Effector memory CD8-positive, alpha-beta T cell (primary cell): Measurements from ENCODE around the gene RNF40.

ENCODE experiments used
- ATAC-seq: fragments of 150-1000 bp; cut with Tn5 transposase; replicated peaks from 2 replicates; pipeline ENCODE4 v1.10.0; 2021; ENCODE audit warnings: mild to moderate bottlenecking, moderate library complexity
- DNase-seq, 3 experiments: peaks; one replicate each; pipeline ENCODE4 v3.0.0; 2021
- H3K27ac Mint-ChIP-seq, 2 donors: one replicate each; pipeline ENCODE4 v1.8.0; 2022; ENCODE audit warnings: mild to moderate bottlenecking in 2 of 2, mixed read lengths in 2 of 2, moderate library complexity in 2 of 2
- H3K27me3 Mint-ChIP-seq, 2 donors: one replicate each; pipeline ENCODE4 v1.8.0; 2022; ENCODE audit warnings: mixed read lengths in 2 of 2
- H3K36me3 Mint-ChIP-seq: one replicate; pipeline ENCODE4 v1.8.0; 2022; ENCODE audit warnings: mild to moderate bottlenecking, moderate library complexity, mixed read lengths; ENCODE audit not compliant: insufficient read depth
- H3K4me1 Mint-ChIP-seq, 2 donors: one replicate each; pipeline ENCODE4 v1.8.0; 2022; ENCODE audit warnings: low read depth in 2 of 2, mixed read lengths in 2 of 2
- H3K4me3 Mint-ChIP-seq, 2 donors: one replicate each; pipeline ENCODE4 v1.8.0; 2022; ENCODE audit warnings: mild to moderate bottlenecking in 2 of 2, mixed read lengths in 2 of 2, moderate library complexity in 2 of 2
- H3K9me3 Mint-ChIP-seq, 2 donors: one replicate each; pipeline ENCODE4 v1.8.0; 2022; ENCODE audit warnings: mixed read lengths in 2 of 2

RNF40 gene

DNA sequence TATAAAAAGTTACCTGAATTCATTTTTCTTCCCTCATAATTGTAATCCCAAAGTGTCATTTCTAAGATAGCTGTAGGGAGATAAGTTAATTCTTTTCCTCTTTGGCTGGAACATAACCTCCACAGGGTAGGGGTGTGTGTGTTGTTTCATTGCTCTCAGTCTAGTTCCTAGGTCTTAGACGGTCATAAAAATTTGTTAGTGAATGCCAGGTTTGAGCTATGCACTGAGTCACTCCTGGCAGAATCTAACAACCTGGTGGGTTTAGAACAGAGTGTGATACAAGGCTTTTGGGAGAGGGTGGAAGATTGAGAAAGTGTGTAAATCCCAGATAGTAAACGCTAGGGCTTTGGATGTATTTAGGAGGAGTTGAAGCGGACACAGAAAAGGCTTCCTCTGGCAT lies 14.8 kb upstream of the RNF40 start:
- peaks cover 24 to 34% of the 10 kb centered on the region in 2 donors for H3K4me1 Mint-ChIP-seq
- H3K36me3 Mint-ChIP-seq = peaks cover 34% of the 10 kb centered on the region
- peak overlapping the region; percentile 93 to 95 for H3K4me3 Mint-ChIP-seq
- no peak for DNase-seq
- H3K27me3 Mint-ChIP-seq = no peaks in the 10 kb centered on the region
- no peak for ATAC-seq
- H3K27ac Mint-ChIP-seq = peak overlapping the region; percentile 53 to 72
- no peaks in the 10 kb centered on the region for H3K9me3 Mint-ChIP-seq

GRCh38 chr16:30747799-30748633 lies 14.1 kb upstream of the RNF40 start, which contains the start of gene PHKG2:
TSS of gene PHKG2 (plus strand) at chr16:30748425. CDS start at chr16:30748821, 396 bp downstream.
- no peaks in the 10 kb centered on the region for H3K9me3 Mint-ChIP-seq
- peak; percentile 94 for ATAC-seq
- H3K27me3 Mint-ChIP-seq = no peaks in the 10 kb centered on the region
- peaks cover 34% of the 10 kb centered on the region for H3K36me3 Mint-ChIP-seq
- peak within 1 kb of the TSS; percentile 53 to 72 for H3K27ac Mint-ChIP-seq
- DNase-seq = peak; percentile 91 to 94 (median 93)
- H3K4me3 Mint-ChIP-seq = peak within 1 kb of the TSS; percentile 93 to 95
- peaks cover 24 to 34% of the 10 kb centered on the region in 2 donors for H3K4me1 Mint-ChIP-seq

DNA sequence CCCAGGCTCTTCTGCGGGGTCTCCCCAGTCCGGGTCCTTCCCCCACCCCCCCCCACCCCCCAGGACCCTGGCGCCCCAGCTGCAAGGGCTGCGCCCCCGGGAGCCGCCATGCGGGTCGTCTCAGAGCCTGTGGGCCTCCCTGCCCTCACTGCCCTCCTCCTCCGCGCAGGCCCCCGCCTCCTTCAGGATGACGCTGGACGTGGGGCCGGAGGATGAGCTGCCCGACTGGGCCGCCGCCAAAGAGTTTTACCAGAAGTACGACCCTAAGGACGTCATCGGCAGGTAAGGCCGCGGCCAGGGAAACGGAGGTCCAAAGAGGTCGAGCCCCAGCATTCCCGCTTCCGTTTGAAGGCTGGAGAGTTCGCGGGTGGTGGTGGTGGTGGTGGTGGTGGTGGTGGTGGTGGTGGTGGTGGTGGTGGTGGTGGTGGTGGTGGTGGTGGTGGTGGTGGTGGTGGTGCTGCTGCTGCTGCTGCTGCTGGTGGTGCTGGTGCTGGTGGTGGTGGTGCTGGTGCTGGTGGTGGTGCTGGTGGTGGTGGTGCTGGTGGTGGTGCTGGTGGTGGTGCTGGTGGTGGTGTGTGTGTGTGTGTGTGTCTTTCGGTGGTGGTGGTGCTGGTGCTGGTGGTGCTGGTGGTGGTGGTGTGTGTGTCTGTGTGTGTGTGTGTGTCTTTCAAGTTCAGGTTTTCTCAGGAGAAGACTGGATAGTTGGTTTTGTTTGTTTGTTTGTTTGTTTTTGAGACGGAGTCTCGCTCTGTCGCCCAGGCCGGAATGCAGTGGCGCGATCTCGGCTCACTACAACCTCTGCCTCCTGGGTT lies 13.3 kb upstream of the RNF40 start:
- H3K4me1 Mint-ChIP-seq = peaks cover 24 to 34% of the 10 kb centered on the region in 2 donors
- H3K27me3 Mint-ChIP-seq = no peaks in the 10 kb centered on the region
- DNase-seq = peak in 2 of 3 experiments; percentile 20 to 25
- H3K9me3 Mint-ChIP-seq = no peaks in the 10 kb centered on the region
- H3K4me3 Mint-ChIP-seq = peak overlapping the region; percentile 93 to 95
- H3K36me3 Mint-ChIP-seq = peaks cover 40% of the 10 kb centered on the region
- peak overlapping the region; percentile 53 to 72 for H3K27ac Mint-ChIP-seq
- ATAC-seq = peak; percentile 22

GRCh38 chr16:30750201-30750600 lies 11.9 kb upstream of the RNF40 start:
- DNase-seq = no peak
- Mint-ChIP-seq H3K27me3 (no peaks in the 10 kb centered on the region), H3K4me1 (peaks cover 21 to 34% of the 10 kb centered on the region in 2 donors), H3K36me3 (peaks cover 52% of the 10 kb centered on the region), H3K4me3 (peak overlapping the region; percentile 93 to 95), H3K9me3 (no peaks in the 10 kb centered on the region), H3K27ac (peak overlapping the region in 1 of 2 donors; percentile 72)
- ATAC-seq = no peak

- Mint-ChIP-seq H3K4me1 (peaks cover 21 to 34% of the 10 kb centered on the region in 2 donors), H3K4me3 (no peak overlapping the region), H3K27me3 (no peaks in the 10 kb centered on the region), H3K27ac (no peak overlapping the region), H3K36me3 (peaks cover 57% of the 10 kb centered on the region), H3K9me3 (no peaks in the 10 kb centered on the region)
- ATAC-seq (no peak), DNase-seq (no peak)
Observed at GRCh38 chr16:30750876-30751465, 11.2 kb upstream of the RNF40 start.

DNA sequence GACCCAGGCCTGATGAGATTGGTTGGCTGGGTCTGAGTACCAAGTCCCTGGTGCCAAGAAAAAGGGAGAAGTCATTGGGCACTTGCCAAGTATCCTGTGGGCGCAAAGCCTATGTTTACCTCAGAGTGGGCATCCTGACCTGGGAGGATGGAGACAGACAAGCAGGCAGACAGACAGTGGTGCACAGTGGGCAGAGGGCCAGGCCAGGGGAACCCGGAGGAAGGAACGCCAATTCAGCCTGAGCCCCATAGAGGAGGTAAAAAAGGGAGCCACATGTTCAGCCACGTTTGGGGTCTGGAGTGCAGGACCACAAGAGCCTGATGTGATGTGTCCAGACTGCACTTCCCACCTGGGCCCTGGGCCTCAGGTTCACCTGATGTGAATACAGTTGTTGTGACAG lies 8.5 kb upstream of the RNF40 start:
- Mint-ChIP-seq H3K4me1 (peaks cover 11 to 20% of the 10 kb centered on the region in 2 donors), H3K4me3 (no peak overlapping the region), H3K27me3 (no peaks in the 10 kb centered on the region), H3K27ac (no peak overlapping the region), H3K36me3 (peaks cover 59% of the 10 kb centered on the region), H3K9me3 (no peaks in the 10 kb centered on the region)
- DNase-seq = no peak
- no peak for ATAC-seq

DNA sequence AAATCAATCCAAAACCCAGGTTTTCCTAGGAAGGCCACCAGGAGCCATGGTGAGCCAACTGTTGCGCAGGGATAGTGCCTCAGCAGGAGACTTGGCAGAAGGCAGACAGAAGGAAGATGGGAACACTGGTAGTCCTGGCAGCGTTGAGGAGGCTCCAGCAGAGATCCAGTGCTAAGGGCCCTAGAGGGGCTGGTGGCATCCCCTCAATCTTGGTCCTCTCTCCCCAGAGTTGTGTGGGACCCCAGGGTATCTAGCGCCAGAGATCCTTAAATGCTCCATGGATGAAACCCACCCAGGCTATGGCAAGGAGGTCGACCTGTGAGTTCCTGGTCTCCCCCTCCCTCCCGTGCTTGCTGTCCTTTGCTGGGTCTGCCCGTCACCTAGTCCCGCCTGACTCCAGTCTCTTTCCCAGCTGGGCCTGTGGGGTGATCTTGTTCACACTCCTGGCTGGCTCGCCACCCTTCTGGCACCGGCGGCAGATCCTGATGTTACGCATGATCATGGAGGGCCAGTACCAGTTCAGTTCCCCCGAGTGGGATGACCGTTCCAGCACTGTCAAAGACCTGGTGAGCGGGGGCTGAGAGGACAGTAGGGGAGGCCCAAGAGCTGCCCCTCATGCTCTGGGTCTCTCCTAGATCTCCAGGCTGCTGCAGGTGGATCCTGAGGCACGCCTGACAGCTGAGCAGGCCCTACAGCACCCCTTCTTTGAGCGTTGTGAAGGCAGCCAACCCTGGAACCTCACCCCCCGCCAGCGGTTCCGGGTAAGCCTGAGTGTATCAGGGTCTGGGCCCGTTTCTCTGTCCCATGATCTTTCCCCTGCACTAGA lies 6.0 kb upstream of the RNF40 start:
- DNase-seq = no peak

GRCh38 chr16:30756781-30757100 lies 5.4 kb upstream of the RNF40 start:
- Mint-ChIP-seq H3K9me3 (no peaks in the 10 kb centered on the region), H3K4me1 (peaks cover 8 to 13% of the 10 kb centered on the region in 2 donors), H3K4me3 (no peak overlapping the region), H3K36me3 (peaks cover 52% of the 10 kb centered on the region), H3K27me3 (no peaks in the 10 kb centered on the region), H3K27ac (no peak overlapping the region)
- ATAC-seq = no peak
- DNase-seq = no peak

More for the DNA sequence above, 6.0 kb upstream of the RNF40 start:
- Mint-ChIP-seq H3K9me3 (no peaks in the 10 kb centered on the region), H3K4me1 (peaks cover 9 to 11% of the 10 kb centered on the region in 2 donors), H3K36me3 (peaks cover 46% of the 10 kb centered on the region), H3K4me3 (no peak overlapping the region), H3K27ac (no peak overlapping the region), H3K27me3 (no peaks in the 10 kb centered on the region)
- ATAC-seq = no peak

- H3K9me3 Mint-ChIP-seq = no peaks in the 10 kb centered on the region
- no peak overlapping the region for H3K27ac Mint-ChIP-seq
- peaks cover 8 to 18% of the 10 kb centered on the region in 2 donors for H3K4me1 Mint-ChIP-seq
- DNase-seq (no peak), ATAC-seq (no peak)
- H3K4me3 Mint-ChIP-seq = no peak overlapping the region
- peaks cover 54% of the 10 kb centered on the region for H3K36me3 Mint-ChIP-seq
- H3K27me3 Mint-ChIP-seq = no peaks in the 10 kb centered on the region
Observed at GRCh38 chr16:30757316-30757715, 4.8 kb upstream of the RNF40 start.

DNA sequence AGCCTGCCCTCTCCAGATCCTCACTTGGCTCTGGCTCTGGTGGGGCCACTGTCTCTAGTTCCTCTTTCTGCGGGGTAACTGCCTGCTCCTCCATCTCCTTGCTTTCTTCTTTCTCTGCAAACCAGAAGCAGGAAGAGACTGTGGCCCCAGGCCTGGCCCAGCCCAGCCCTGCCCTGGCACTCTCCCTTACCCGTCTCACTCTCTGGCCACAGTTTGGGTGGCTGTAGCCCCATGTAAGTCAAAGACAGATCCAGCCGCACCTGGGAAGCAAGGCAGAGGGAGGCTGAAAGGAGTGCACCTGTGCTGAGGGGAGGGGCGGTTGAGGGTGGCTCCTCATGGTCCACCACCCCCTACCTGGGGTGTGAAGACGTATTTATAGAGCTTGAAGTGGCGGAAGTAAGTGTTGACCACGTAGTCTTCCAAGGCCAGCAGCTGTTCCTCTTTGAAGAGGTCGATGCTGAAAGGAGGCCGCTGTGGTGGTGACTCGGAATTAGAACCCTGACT lies 3.1 kb upstream of the RNF40 start:
- Mint-ChIP-seq H3K4me3 (peak overlapping the region in 1 of 2 donors; percentile 35), H3K36me3 (peaks cover 55% of the 10 kb centered on the region), H3K27me3 (no peaks in the 10 kb centered on the region), H3K4me1 (peaks cover 23 to 29% of the 10 kb centered on the region in 2 donors), H3K9me3 (no peaks in the 10 kb centered on the region), H3K27ac (no peak overlapping the region)
- no peak for DNase-seq
- ATAC-seq = no peak

GRCh38 chr16:30760001-30760559 lies 2.0 kb upstream of the RNF40 start:
- DNase-seq = no peak
- Mint-ChIP-seq H3K27ac (no peak overlapping the region), H3K9me3 (no peaks in the 10 kb centered on the region), H3K4me3 (peak overlapping the region in 1 of 2 donors; percentile 95), H3K4me1 (peaks cover 23 to 29% of the 10 kb centered on the region in 2 donors), H3K27me3 (no peaks in the 10 kb centered on the region), H3K36me3 (peaks cover 51% of the 10 kb centered on the region)
- ATAC-seq = no peak

- Mint-ChIP-seq H3K4me1 (peaks cover 27 to 29% of the 10 kb centered on the region in 2 donors), H3K27me3 (no peaks in the 10 kb centered on the region), H3K36me3 (peaks cover 51% of the 10 kb centered on the region)
Observed at GRCh38 chr16:30760577-30761426, 1.3 kb upstream of the RNF40 start.

More at GRCh38 chr16:30760577-30761426, 1.3 kb upstream of the RNF40 start:
- H3K27ac Mint-ChIP-seq = peak overlapping the region; percentile 93 to 96
- H3K9me3 Mint-ChIP-seq = no peaks in the 10 kb centered on the region
- DNase-seq (no peak), ATAC-seq (no peak)
- H3K4me3 Mint-ChIP-seq = peak overlapping the region; percentile 95
